ENCODE measurements around the gene DHRS4L2. TPM values are rescaled to one million over a fixed set of nuclear protein-coding genes. Genes with fewer than 3 reads are reported as not detected.
"Not testable (repeated sequence)": the region's sequence is repeated elsewhere in the genome, so short reads cannot be mapped to it uniquely, and the experiment has no call there.

DHRS4L2 gene
- total RNA-seq, 1 donor from 2014 or later, result 16.7 TPM

GRCh38 chr14:23960899-23961298, 27.8 kb upstream of the DHRS4L2 start:
- H3K36me3 ChIP-seq; H3K4me3 ChIP-seq; H3K9me3 ChIP-seq; H3K27ac ChIP-seq; H3K27me3 ChIP-seq; H3K4me1 ChIP-seq; intact Hi-C loops (cut with DNase I); DNase-seq (ENCODE audit: extremely low spot score in 2 of 2): not testable (repeated sequence)

- DNase-seq (ENCODE audit: extremely low spot score in 2 of 2); H3K4me3 ChIP-seq; H3K9me3 ChIP-seq; H3K4me1 ChIP-seq; intact Hi-C loops (cut with DNase I); H3K36me3 ChIP-seq; H3K27me3 ChIP-seq; H3K27ac ChIP-seq: not testable (repeated sequence)
Observed at GRCh38 chr14:23961704-23962103, 27.0 kb upstream of the DHRS4L2 start.

- H3K9me3 ChIP-seq; H3K27ac ChIP-seq; H3K4me1 ChIP-seq; H3K36me3 ChIP-seq; H3K27me3 ChIP-seq; intact Hi-C loops (cut with DNase I); DNase-seq (ENCODE audit: extremely low spot score in 2 of 2): not testable (repeated sequence)
- peak overlapping the region in 1 of 2 donors; percentile 51 for H3K4me3 ChIP-seq
Observed at GRCh38 chr14:23969130-23969480, 19.6 kb upstream of the DHRS4L2 start.

GRCh38 chr14:23969481-23970282, 19.0 kb upstream of the DHRS4L2 start:
- intact Hi-C loops (cut with DNase I); H3K27me3 ChIP-seq; H3K9me3 ChIP-seq; DNase-seq (ENCODE audit: extremely low spot score in 2 of 2); H3K27ac ChIP-seq; H3K4me1 ChIP-seq; H3K36me3 ChIP-seq: not testable (repeated sequence)
- peak overlapping the region; percentile 39 to 51 for H3K4me3 ChIP-seq

- H3K9me3 ChIP-seq; H3K27me3 ChIP-seq; H3K4me1 ChIP-seq; H3K27ac ChIP-seq; DNase-seq (ENCODE audit: extremely low spot score in 2 of 2); intact Hi-C loops (cut with DNase I); H3K36me3 ChIP-seq: not testable (repeated sequence)
- H3K4me3 ChIP-seq, result peak overlapping the region; percentile 39 to 51
Observed at GRCh38 chr14:23970283-23970659, 18.5 kb upstream of the DHRS4L2 start.

- H3K27me3 ChIP-seq; H3K36me3 ChIP-seq; H3K4me1 ChIP-seq; H3K4me3 ChIP-seq; H3K9me3 ChIP-seq; intact Hi-C loops (cut with DNase I); DNase-seq (ENCODE audit: extremely low spot score in 2 of 2); H3K27ac ChIP-seq: not testable (repeated sequence)
Observed at GRCh38 chr14:23973178-23973577, 15.6 kb upstream of the DHRS4L2 start.

GRCh38 chr14:23974041-23974440, 14.7 kb upstream of the DHRS4L2 start:
- not testable (repeated sequence) for H3K27ac ChIP-seq; H3K27me3 ChIP-seq; H3K4me1 ChIP-seq; DNase-seq (ENCODE audit: extremely low spot score in 2 of 2); H3K9me3 ChIP-seq; H3K4me3 ChIP-seq; H3K36me3 ChIP-seq
- intact Hi-C loops (cut with DNase I), result loop anchor here (2.0 kb wide), 1 partner anchor 41 kb away; no protein-coding TSS in a partner anchor

- not testable (repeated sequence) for DNase-seq (ENCODE audit: extremely low spot score in 2 of 2)
Observed at GRCh38 chr14:23977208-23977607, 11.5 kb upstream of the DHRS4L2 start.

GRCh38 chr14:23981951-23982813, 6.5 kb upstream of the DHRS4L2 start:
- H3K36me3 ChIP-seq; H3K27me3 ChIP-seq; H3K9me3 ChIP-seq; intact Hi-C loops (cut with DNase I); H3K4me3 ChIP-seq; DNase-seq (ENCODE audit: extremely low spot score in 2 of 2); H3K27ac ChIP-seq: not testable (repeated sequence)
- peaks cover 19% of the 10 kb centered on the region for H3K4me1 ChIP-seq

More at GRCh38 chr14:23977208-23977607, 11.5 kb upstream of the DHRS4L2 start:
- H3K27me3 ChIP-seq; H3K4me1 ChIP-seq; intact Hi-C loops (cut with DNase I); H3K9me3 ChIP-seq; H3K4me3 ChIP-seq; H3K36me3 ChIP-seq; H3K27ac ChIP-seq: not testable (repeated sequence)
